Loucy (cell line): Measurements from ENCODE around the gene PHF21B.

Experiments used
- H2AFZ ChIP-seq: fragments of 200-600 bp; sonication (generic); 2 replicates; pipeline ENCODE4 v1.6.0; 2016; ENCODE audit warnings: antibody characterized with exemption, mild to moderate bottlenecking, low read length, moderate library complexity
- H3F3A ChIP-seq: fragments of 200-600 bp; 2 replicates; pipeline ENCODE4 v1.6.0; 2016; ENCODE audit warnings: antibody characterized with exemption, low read depth, mild to moderate bottlenecking
- H3K27me3 ChIP-seq: fragments of 200-600 bp; sonication (generic); 2 replicates; pipeline ENCODE4 v1.6.1; 2014; ENCODE audit warnings: low read length, mild to moderate bottlenecking; ENCODE audit not compliant: insufficient read depth, poor library complexity, severe bottlenecking
- H3K36me3 ChIP-seq: fragments of 200-600 bp; sonication (generic); 2 replicates; pipeline ENCODE4 v1.6.1; 2016; ENCODE audit warnings: low read length; ENCODE audit not compliant: insufficient read depth
- H3K4me1 ChIP-seq: fragments of 200-600 bp; sonication (generic); 2 replicates; pipeline ENCODE4 v1.5.1; 2014; ENCODE audit warnings: low read length, mild to moderate bottlenecking; ENCODE audit not compliant: insufficient read depth, poor library complexity, severe bottlenecking
- H3K4me2 ChIP-seq: fragments of 200-600 bp; sonication (generic); 2 replicates; pipeline ENCODE4 v1.6.0; 2014; ENCODE audit warnings: antibody characterized with exemption, low read length, low read depth, mild to moderate bottlenecking; ENCODE audit not compliant: poor library complexity, severe bottlenecking
- H3K4me3 ChIP-seq: fragments of 200-600 bp; sonication (generic); 2 replicates; pipeline ENCODE4 v1.5.1; 2014; ENCODE audit warnings: low read length, mild to moderate bottlenecking, mixed read lengths; ENCODE audit not compliant: poor library complexity, severe bottlenecking
- H3K79me2 ChIP-seq: fragments of 200-600 bp; sonication (generic); 2 replicates; pipeline ENCODE4 v1.6.1; 2014; ENCODE audit warnings: low read length; ENCODE audit not compliant: insufficient read depth
- H3K9ac ChIP-seq: fragments of 200-600 bp; sonication (generic); 2 replicates; pipeline ENCODE4 v1.6.0; 2014; ENCODE audit warnings: mild to moderate bottlenecking, low read depth, low read length, moderate library complexity; ENCODE audit not compliant: poor library complexity, severe bottlenecking
- H3K9me2 ChIP-seq: fragments of 200-600 bp; sonication (generic); replicated peaks from 2 replicates; pipeline ENCODE4 v1.6.1; 2016; ENCODE audit warnings: low read depth, low read length, mixed read lengths
- H3K9me3 ChIP-seq: fragments of 200-600 bp; sonication (generic); 2 replicates; pipeline ENCODE4 v1.6.1; 2014; ENCODE audit warnings: mild to moderate bottlenecking, antibody characterized with exemption, low read length, low read depth; ENCODE audit not compliant: insufficient read depth
- H4K20me1 ChIP-seq: fragments of 200-600 bp; sonication (generic); 2 replicates; pipeline ENCODE4 v1.6.0; 2014; ENCODE audit warnings: antibody characterized with exemption, low read length, mild to moderate bottlenecking; ENCODE audit not compliant: insufficient read depth, poor library complexity, severe bottlenecking
- EZH2phosphoT487 ChIP-seq: fragments of 200-600 bp; IDR thresholded peaks from 2 replicates; pipeline ENCODE4 v1.6.1; 2018; ENCODE audit warnings: antibody characterized with exemption, mild to moderate bottlenecking, moderate library complexity, borderline replicate concordance
- TF ChIP-seq, protein P1 (sequence below): fragments of 200-600 bp; sonication (generic); conservative IDR thresholded peaks from 2 replicates; pipeline ENCODE4 v1.5.1; 2014; ENCODE audit warnings: mild to moderate bottlenecking, antibody characterized with exemption, low read length

The PHF21B gene

GRCh38 chr22:45006111-45006963 lies 3.5 kb downstream of the PHF21B start:
- Histone ChIP-seq H3K27me3 (no peaks in the 10 kb centered on the region), H3K4me2 (peak overlapping the region; percentile 40), H3K36me3 (no peaks in the 10 kb centered on the region), H3F3A (no peaks in the 10 kb centered on the region), H3K79me2 (no peaks in the 10 kb centered on the region), H3K4me1 (no peaks in the 10 kb centered on the region), H2AFZ (no peak overlapping the region), H3K9ac (no peak overlapping the region), H3K9me3 (no peaks in the 10 kb centered on the region), H4K20me1 (peaks cover 9% of the 10 kb centered on the region), H3K9me2 (no peaks in the 10 kb centered on the region), H3K4me3 (peak overlapping the region; percentile 50)
- TF ChIP-seq, protein P1, sequence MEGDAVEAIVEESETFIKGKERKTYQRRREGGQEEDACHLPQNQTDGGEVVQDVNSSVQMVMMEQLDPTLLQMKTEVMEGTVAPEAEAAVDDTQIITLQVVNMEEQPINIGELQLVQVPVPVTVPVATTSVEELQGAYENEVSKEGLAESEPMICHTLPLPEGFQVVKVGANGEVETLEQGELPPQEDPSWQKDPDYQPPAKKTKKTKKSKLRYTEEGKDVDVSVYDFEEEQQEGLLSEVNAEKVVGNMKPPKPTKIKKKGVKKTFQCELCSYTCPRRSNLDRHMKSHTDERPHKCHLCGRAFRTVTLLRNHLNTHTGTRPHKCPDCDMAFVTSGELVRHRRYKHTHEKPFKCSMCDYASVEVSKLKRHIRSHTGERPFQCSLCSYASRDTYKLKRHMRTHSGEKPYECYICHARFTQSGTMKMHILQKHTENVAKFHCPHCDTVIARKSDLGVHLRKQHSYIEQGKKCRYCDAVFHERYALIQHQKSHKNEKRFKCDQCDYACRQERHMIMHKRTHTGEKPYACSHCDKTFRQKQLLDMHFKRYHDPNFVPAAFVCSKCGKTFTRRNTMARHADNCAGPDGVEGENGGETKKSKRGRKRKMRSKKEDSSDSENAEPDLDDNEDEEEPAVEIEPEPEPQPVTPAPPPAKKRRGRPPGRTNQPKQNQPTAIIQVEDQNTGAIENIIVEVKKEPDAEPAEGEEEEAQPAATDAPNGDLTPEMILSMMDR, result no peak
- TF ChIP-seq EZH2phosphoT487, result no peak

GRCh38 chr22:45001653-45002052 lies 8.2 kb downstream of the PHF21B start:
- Histone ChIP-seq H3F3A (no peaks in the 10 kb centered on the region), H4K20me1 (peaks cover 4% of the 10 kb centered on the region), H3K79me2 (no peaks in the 10 kb centered on the region; the same call in 1 of the 2 replicates), H3K4me1 (peaks cover 17% of the 10 kb centered on the region), H3K36me3 (no peaks in the 10 kb centered on the region), H3K4me2 (no peak overlapping the region), H3K9ac (no peak overlapping the region), H2AFZ (no peak overlapping the region), H3K9me3 (no peaks in the 10 kb centered on the region), H3K9me2 (no peaks in the 10 kb centered on the region), H3K27me3 (no peaks in the 10 kb centered on the region), H3K4me3 (no peak overlapping the region)
- TF ChIP-seq, protein P1, result no peak
- no peak for TF ChIP-seq EZH2phosphoT487

GRCh38 chr22:45000330-45000729 lies 9.5 kb downstream of the PHF21B start:
- Histone ChIP-seq H3K27me3 (no peaks in the 10 kb centered on the region), H3K9ac (peak overlapping the region; percentile 53), H3K4me2 (no peak overlapping the region), H2AFZ (no peak overlapping the region), H3K9me3 (no peaks in the 10 kb centered on the region), H3K4me1 (peaks cover 29% of the 10 kb centered on the region), H4K20me1 (no peaks in the 10 kb centered on the region), H3K36me3 (no peaks in the 10 kb centered on the region), H3F3A (no peaks in the 10 kb centered on the region), H3K79me2 (no peaks in the 10 kb centered on the region; the same call in 1 of the 2 replicates), H3K4me3 (no peak overlapping the region), H3K9me2 (no peaks in the 10 kb centered on the region)
- TF ChIP-seq, protein P1, result no peak
- no peak for TF ChIP-seq EZH2phosphoT487
